ENCODE results near the gene C5orf34.
A peak's percentile ranks its signal among the peaks of the same experiment; 100 is the strongest.
"Not testable (repeated sequence)": the region's sequence is repeated elsewhere in the genome, so short reads cannot be mapped to it uniquely, and the experiment has no call there.

The C5orf34 gene

GRCh38 chr5:43561356-43561755 lies 46.4 kb upstream of the C5orf34 start:
- Histone ChIP-seq H3K27ac (ENCODE audit: low read depth, low read length, poor library complexity, severe bottlenecking) (no peak overlapping the region), H3K4me3 (ENCODE audit: low read depth, low read length, poor library complexity, severe bottlenecking) (no peak overlapping the region)

DNA sequence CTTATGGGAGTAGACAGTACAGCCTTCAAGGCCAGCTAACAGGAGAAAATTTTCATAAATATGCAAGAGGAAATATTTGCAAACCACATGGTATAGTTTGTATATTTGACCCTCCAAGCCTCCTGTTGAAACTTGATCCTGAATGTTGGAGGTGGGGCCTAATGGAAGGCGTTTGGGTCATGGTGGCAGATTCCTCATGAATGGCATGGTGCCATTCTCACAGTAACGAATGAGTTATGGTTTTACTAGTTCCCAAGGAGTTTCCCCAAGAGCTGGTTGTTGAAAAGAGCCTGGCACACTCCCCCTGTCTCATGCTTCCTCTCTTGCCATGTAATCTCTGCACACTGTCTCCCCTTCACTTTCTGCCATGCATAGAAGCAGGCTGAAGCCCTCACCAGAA lies 45.2 kb upstream of the C5orf34 start:
- Histone ChIP-seq H3F3A (ENCODE audit: insufficient read depth, low read length) (0 out of 2 replicates have a peak, but pooled peaks cover 3% of the 10 kb centered on the region), H3K4me2 (ENCODE audit: low read length) (no peak overlapping the region), H3K27ac (ENCODE audit: low read depth, low read length, poor library complexity, severe bottlenecking) (no peak overlapping the region), H3K36me3 (ENCODE audit: insufficient read depth, low read length) (peaks cover 1% of the 10 kb centered on the region; the same call in 1 of the 2 replicates), H4K20me1 (ENCODE audit: insufficient read depth, low read length) (no peaks in the 10 kb centered on the region), H3K9me3 (ENCODE audit: low read length) (no peaks in the 10 kb centered on the region), H3K79me2 (ENCODE audit: insufficient read depth, low read length) (peaks cover 10% of the 10 kb centered on the region), H3K9me2 (ENCODE audit: low read depth, low read length) (no peaks in the 10 kb centered on the region), H3K4me3 (ENCODE audit: low read depth, low read length, poor library complexity, severe bottlenecking) (no peak overlapping the region), H3K4me1 (ENCODE audit: insufficient read depth, low read length, severe bottlenecking) (peaks cover 14% of the 10 kb centered on the region), H3K9ac (ENCODE audit: low read length) (no peak overlapping the region), H2AFZ (ENCODE audit: low read length) (no peak overlapping the region), H3K27me3 (ENCODE audit: insufficient read depth, low read length) (no peaks in the 10 kb centered on the region)
- no peak for TF ChIP-seq EZH2 (IDR thresholded peaks at IDR 0.05; ENCODE audit: borderline replicate concordance, low read length)
- TF ChIP-seq, protein P1, sequence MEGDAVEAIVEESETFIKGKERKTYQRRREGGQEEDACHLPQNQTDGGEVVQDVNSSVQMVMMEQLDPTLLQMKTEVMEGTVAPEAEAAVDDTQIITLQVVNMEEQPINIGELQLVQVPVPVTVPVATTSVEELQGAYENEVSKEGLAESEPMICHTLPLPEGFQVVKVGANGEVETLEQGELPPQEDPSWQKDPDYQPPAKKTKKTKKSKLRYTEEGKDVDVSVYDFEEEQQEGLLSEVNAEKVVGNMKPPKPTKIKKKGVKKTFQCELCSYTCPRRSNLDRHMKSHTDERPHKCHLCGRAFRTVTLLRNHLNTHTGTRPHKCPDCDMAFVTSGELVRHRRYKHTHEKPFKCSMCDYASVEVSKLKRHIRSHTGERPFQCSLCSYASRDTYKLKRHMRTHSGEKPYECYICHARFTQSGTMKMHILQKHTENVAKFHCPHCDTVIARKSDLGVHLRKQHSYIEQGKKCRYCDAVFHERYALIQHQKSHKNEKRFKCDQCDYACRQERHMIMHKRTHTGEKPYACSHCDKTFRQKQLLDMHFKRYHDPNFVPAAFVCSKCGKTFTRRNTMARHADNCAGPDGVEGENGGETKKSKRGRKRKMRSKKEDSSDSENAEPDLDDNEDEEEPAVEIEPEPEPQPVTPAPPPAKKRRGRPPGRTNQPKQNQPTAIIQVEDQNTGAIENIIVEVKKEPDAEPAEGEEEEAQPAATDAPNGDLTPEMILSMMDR (IDR thresholded peaks at IDR 0.05; ENCODE audit: low read length), result no peak

More at GRCh38 chr5:43561356-43561755, 46.4 kb upstream of the C5orf34 start:
- Histone ChIP-seq H3K9ac (ENCODE audit: low read length) (no peak overlapping the region), H3K79me2 (ENCODE audit: insufficient read depth, low read length) (no peaks in the 10 kb centered on the region), H3K9me2 (ENCODE audit: low read depth, low read length) (no peaks in the 10 kb centered on the region), H3K4me2 (ENCODE audit: low read length) (no peak overlapping the region), H3K36me3 (ENCODE audit: insufficient read depth, low read length) (no peaks in the 10 kb centered on the region), H2AFZ (ENCODE audit: low read length) (no peak overlapping the region), H3K27me3 (ENCODE audit: insufficient read depth, low read length) (no peaks in the 10 kb centered on the region), H3F3A (ENCODE audit: insufficient read depth, low read length) (0 out of 2 replicates have a peak, but pooled peaks cover 3% of the 10 kb centered on the region), H3K4me1 (ENCODE audit: insufficient read depth, low read length, severe bottlenecking) (peaks cover 7% of the 10 kb centered on the region), H4K20me1 (ENCODE audit: insufficient read depth, low read length) (no peaks in the 10 kb centered on the region), H3K9me3 (ENCODE audit: low read length) (no peaks in the 10 kb centered on the region)
- TF ChIP-seq EZH2 (IDR thresholded peaks at IDR 0.05; ENCODE audit: borderline replicate concordance, low read length), result no peak
- TF ChIP-seq, protein P1 (IDR thresholded peaks at IDR 0.05; ENCODE audit: low read length), result no peak

GRCh38 chr5:43556857-43557542 lies 42.1 kb upstream of the C5orf34 start, which contains the start of gene PAIP1:
TSS of gene PAIP1 (minus strand) at chr5:43557077. CDS start at chr5:43556846, 231 bp downstream.
- Histone ChIP-seq H3K27ac (ENCODE audit: low read depth, low read length, poor library complexity, severe bottlenecking) (peak within 1 kb of the TSS; percentile 62), H3K4me3 (ENCODE audit: low read depth, low read length, poor library complexity, severe bottlenecking) (peak within 1 kb of the TSS; percentile 90), H3K9me3 (ENCODE audit: low read length) (no peaks in the 10 kb centered on the region), H3K79me2 (ENCODE audit: insufficient read depth, low read length) (peaks cover 31% of the 10 kb centered on the region), H3K9me2 (ENCODE audit: low read depth, low read length) (no peaks in the 10 kb centered on the region), H2AFZ (ENCODE audit: low read length) (peak within 1 kb of the TSS; percentile 55; the same call in 1 of the 2 replicates), H3K4me2 (ENCODE audit: low read length) (peak within 1 kb of the TSS; percentile 98), H3K4me1 (ENCODE audit: insufficient read depth, low read length, severe bottlenecking) (peaks cover 45% of the 10 kb centered on the region), H3F3A (ENCODE audit: insufficient read depth, low read length) (0 out of 2 replicates have a peak, but pooled peaks cover 3% of the 10 kb centered on the region), H3K27me3 (ENCODE audit: insufficient read depth, low read length) (no peaks in the 10 kb centered on the region), H4K20me1 (ENCODE audit: insufficient read depth, low read length) (no peaks in the 10 kb centered on the region), H3K9ac (ENCODE audit: low read length) (peak within 1 kb of the TSS; percentile 98), H3K36me3 (ENCODE audit: insufficient read depth, low read length) (peaks cover 32% of the 10 kb centered on the region)
- TF ChIP-seq, protein P1 (IDR thresholded peaks at IDR 0.05; ENCODE audit: low read length), result peak; percentile 53
- no peak for TF ChIP-seq EZH2 (IDR thresholded peaks at IDR 0.05; ENCODE audit: borderline replicate concordance, low read length)

- Histone ChIP-seq H3K4me2 (ENCODE audit: low read length) (peak overlapping the region; percentile 98), H3K9ac (ENCODE audit: low read length) (peak overlapping the region; percentile 98), H3K4me3 (ENCODE audit: low read depth, low read length, poor library complexity, severe bottlenecking) (peak overlapping the region; percentile 90), H3K27ac (ENCODE audit: low read depth, low read length, poor library complexity, severe bottlenecking) (peak overlapping the region; percentile 62), H3K79me2 (ENCODE audit: insufficient read depth, low read length) (peaks cover 32% of the 10 kb centered on the region), H3K4me1 (ENCODE audit: insufficient read depth, low read length, severe bottlenecking) (peaks cover 49% of the 10 kb centered on the region), H3K36me3 (ENCODE audit: insufficient read depth, low read length) (peaks cover 37% of the 10 kb centered on the region)
- not testable (repeated sequence) for H3F3A ChIP-seq (ENCODE audit: insufficient read depth, low read length); H4K20me1 ChIP-seq (ENCODE audit: insufficient read depth, low read length); H3K27me3 ChIP-seq (ENCODE audit: insufficient read depth, low read length); H2AFZ ChIP-seq (ENCODE audit: low read length); H3K9me3 ChIP-seq (ENCODE audit: low read length); H3K9me2 ChIP-seq (ENCODE audit: low read depth, low read length)
Observed at GRCh38 chr5:43556607-43556856, 41.6 kb upstream of the C5orf34 start.

Data from OCI-LY1 (cell line).